Activated T-cell treated with anti-CD3 and anti-CD28 coated beads, Interleukin-2, amount 50 U/mL, for 24 hours (primary cell): ENCODE results near the gene RAB4A.

Experiments used
- DNase-seq: peaks from one replicate; pipeline ENCODE4 v3.0.0-alpha.2; 2020
- H3K27ac Mint-ChIP-seq: 2 replicates; pipeline ENCODE4 v1.8.0; 2020; ENCODE audit warnings: mild to moderate bottlenecking, mixed read lengths
- H3K27me3 Mint-ChIP-seq: 2 replicates; pipeline ENCODE4 v1.8.0; 2020; ENCODE audit warnings: mixed read lengths
- H3K36me3 Mint-ChIP-seq: 2 replicates; pipeline ENCODE4 v1.8.0; 2020; ENCODE audit warnings: low read depth, mixed read lengths
- H3K4me1 Mint-ChIP-seq: 2 replicates; pipeline ENCODE4 v1.8.0; 2020; ENCODE audit warnings: low read depth, mixed read lengths
- H3K4me3 Mint-ChIP-seq: 2 replicates; pipeline ENCODE4 v1.8.0; 2020; ENCODE audit warnings: mild to moderate bottlenecking, moderate library complexity, mixed read lengths
- H3K9me3 Mint-ChIP-seq: 2 replicates; pipeline ENCODE4 v1.8.0; 2020; ENCODE audit warnings: mixed read lengths

RAB4A gene

GRCh38 chr1:229253151-229253974, 17.5 kb upstream of the RAB4A start:
- Mint-ChIP-seq H3K4me1 (peaks cover 68% of the 10 kb centered on the region), H3K27ac (peak overlapping the region; percentile 84), H3K36me3 (no peaks in the 10 kb centered on the region), H3K27me3 (no peaks in the 10 kb centered on the region), H3K9me3 (no peaks in the 10 kb centered on the region), H3K4me3 (peak overlapping the region; percentile 62)
- DNase-seq, result no peak

DNA sequence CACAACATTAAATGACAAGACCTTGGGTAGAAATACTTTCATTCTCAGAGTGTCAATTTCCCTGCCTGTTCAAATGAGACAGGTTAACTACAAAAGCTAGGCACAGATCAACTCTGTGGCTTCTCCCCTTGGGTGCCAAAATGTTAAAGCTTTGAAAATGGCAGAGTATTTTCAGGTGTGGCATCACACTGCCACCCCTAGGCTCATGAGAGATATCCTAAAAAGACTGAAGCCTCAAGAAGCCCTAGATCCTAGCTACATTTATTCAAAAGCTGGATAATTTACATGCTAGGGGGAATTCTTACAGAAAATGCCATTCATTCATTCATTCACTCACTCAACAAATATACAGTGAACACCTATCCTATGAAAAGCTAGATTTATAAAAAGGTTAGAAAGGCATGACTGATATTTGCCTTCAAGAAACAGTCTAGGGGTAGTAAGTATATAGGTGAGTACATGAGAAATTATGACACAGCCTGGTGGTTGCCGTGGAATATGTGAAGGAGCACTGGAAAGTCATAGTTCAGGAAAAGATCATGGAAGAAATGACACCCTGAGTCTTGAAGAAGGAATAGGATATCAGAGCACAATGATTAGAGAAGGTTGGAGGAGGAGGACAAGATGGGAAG, 15.9 kb upstream of the RAB4A start:
- Mint-ChIP-seq H3K27me3 (no peaks in the 10 kb centered on the region), H3K9me3 (no peaks in the 10 kb centered on the region), H3K4me3 (no peak overlapping the region), H3K27ac (peak overlapping the region; percentile 65), H3K4me1 (peaks cover 60% of the 10 kb centered on the region), H3K36me3 (no peaks in the 10 kb centered on the region)
- DNase-seq, result no peak

- H3K27me3 Mint-ChIP-seq, result no peaks in the 10 kb centered on the region
- no peak overlapping the region for H3K27ac Mint-ChIP-seq
- no peaks in the 10 kb centered on the region for H3K9me3 Mint-ChIP-seq
- DNase-seq, result peak; percentile 61
- H3K4me1 Mint-ChIP-seq, result peaks cover 34% of the 10 kb centered on the region
- H3K36me3 Mint-ChIP-seq, result no peaks in the 10 kb centered on the region
- no peak overlapping the region for H3K4me3 Mint-ChIP-seq
Observed at GRCh38 chr1:229258031-229258756, 12.7 kb upstream of the RAB4A start.

GRCh38 chr1:229258757-229259060, 12.2 kb upstream of the RAB4A start:
- no peaks in the 10 kb centered on the region for H3K27me3 Mint-ChIP-seq
- H3K36me3 Mint-ChIP-seq, result no peaks in the 10 kb centered on the region
- H3K4me3 Mint-ChIP-seq, result no peak overlapping the region
- H3K9me3 Mint-ChIP-seq, result no peaks in the 10 kb centered on the region
- DNase-seq, result no peak
- H3K4me1 Mint-ChIP-seq, result peaks cover 29% of the 10 kb centered on the region
- no peak overlapping the region for H3K27ac Mint-ChIP-seq

DNA sequence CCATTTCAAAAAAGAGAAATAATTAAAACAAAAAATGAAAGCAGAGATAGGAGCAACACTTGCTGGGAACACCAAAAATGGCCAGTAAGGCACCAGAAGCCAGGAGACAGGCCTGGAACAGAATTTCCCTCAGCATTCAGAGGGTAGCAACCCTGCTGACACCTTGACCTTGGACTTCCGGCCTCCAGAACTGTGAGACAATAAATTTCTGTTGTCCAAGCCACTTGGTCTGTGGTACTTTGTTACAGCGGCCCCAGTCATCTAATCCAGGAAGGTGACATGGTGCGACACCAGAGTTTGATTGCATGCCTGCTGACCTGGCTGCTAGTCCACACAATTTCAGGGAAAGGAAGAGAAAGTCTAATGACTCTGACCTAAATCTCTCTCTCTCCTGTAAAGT, 10.6 kb upstream of the RAB4A start:
- H3K36me3 Mint-ChIP-seq, result no peaks in the 10 kb centered on the region
- H3K9me3 Mint-ChIP-seq, result no peaks in the 10 kb centered on the region
- no peaks in the 10 kb centered on the region for H3K27me3 Mint-ChIP-seq
- no peak overlapping the region for H3K4me3 Mint-ChIP-seq
- peaks cover 20% of the 10 kb centered on the region for H3K4me1 Mint-ChIP-seq
- DNase-seq, result no peak
- no peak overlapping the region for H3K27ac Mint-ChIP-seq

DNA sequence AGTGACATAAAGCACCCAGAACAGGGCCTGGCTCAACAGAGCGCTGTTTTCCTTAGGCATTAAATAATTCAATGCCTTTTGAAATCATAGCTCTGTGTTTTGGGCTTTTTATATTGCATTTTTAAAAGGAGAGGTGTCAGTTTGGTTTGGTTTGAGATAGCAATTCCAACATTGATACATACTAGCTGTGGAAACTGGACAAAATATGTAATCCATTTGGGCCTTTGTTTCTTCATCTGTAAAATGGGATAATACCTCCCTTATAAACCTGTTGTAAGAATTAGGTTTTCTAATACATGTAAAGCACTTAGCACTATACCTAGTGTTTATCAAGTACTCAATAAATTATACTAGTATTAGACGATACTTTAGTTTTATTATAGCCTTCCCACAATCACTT, 8.7 kb upstream of the RAB4A start:
- Mint-ChIP-seq H3K27me3 (no peaks in the 10 kb centered on the region), H3K4me3 (no peak overlapping the region)
- no peak for DNase-seq

GRCh38 chr1:229263254-229263653, 7.7 kb upstream of the RAB4A start:
- no peaks in the 10 kb centered on the region for H3K36me3 Mint-ChIP-seq
- H3K27ac Mint-ChIP-seq, result no peak overlapping the region
- H3K9me3 Mint-ChIP-seq, result peaks cover 10% of the 10 kb centered on the region
- no peak overlapping the region for H3K4me3 Mint-ChIP-seq
- no peaks in the 10 kb centered on the region for H3K27me3 Mint-ChIP-seq
- peaks cover 17% of the 10 kb centered on the region for H3K4me1 Mint-ChIP-seq
- no peak for DNase-seq

More for the DNA sequence above, 8.7 kb upstream of the RAB4A start:
- H3K36me3 Mint-ChIP-seq, result no peaks in the 10 kb centered on the region
- H3K27ac Mint-ChIP-seq, result no peak overlapping the region
- peaks cover 22% of the 10 kb centered on the region for H3K4me1 Mint-ChIP-seq
- H3K9me3 Mint-ChIP-seq, result peaks cover 5% of the 10 kb centered on the region

DNA sequence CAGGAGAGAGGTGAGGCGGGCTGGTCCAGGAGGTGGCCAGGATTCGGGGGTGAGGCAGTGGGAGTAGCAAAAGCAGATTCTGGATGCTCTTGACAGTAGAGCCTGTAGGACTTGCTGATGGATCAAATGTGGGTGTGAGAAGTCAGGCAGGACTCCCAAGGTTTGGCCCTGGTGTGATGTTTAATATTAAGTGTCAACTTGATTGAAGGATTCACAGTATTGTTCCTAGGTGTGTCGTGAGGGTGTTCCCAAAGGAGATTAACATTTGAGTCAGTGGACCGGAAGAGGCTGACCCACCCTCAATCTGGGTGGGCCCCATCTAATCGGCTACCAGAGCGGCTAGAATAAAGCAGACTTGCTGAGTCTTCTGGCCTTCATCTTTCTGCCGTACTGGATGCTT, 6.8 kb upstream of the RAB4A start:
- peaks cover 10% of the 10 kb centered on the region for H3K4me1 Mint-ChIP-seq
- H3K4me3 Mint-ChIP-seq, result no peak overlapping the region
- no peaks in the 10 kb centered on the region for H3K27me3 Mint-ChIP-seq
- no peaks in the 10 kb centered on the region for H3K36me3 Mint-ChIP-seq
- no peak overlapping the region for H3K27ac Mint-ChIP-seq
- H3K9me3 Mint-ChIP-seq, result peaks cover 14% of the 10 kb centered on the region
- no peak for DNase-seq

GRCh38 chr1:229264487-229264886, 6.4 kb upstream of the RAB4A start:
- H3K4me3 Mint-ChIP-seq, result no peak overlapping the region
- H3K9me3 Mint-ChIP-seq, result peaks cover 14% of the 10 kb centered on the region
- no peak for DNase-seq
- H3K36me3 Mint-ChIP-seq, result no peaks in the 10 kb centered on the region
- no peaks in the 10 kb centered on the region for H3K27me3 Mint-ChIP-seq
- H3K4me1 Mint-ChIP-seq, result peaks cover 10% of the 10 kb centered on the region
- no peak overlapping the region for H3K27ac Mint-ChIP-seq

GRCh38 chr1:229266274-229266673, 4.6 kb upstream of the RAB4A start:
- peaks cover 14% of the 10 kb centered on the region for H3K9me3 Mint-ChIP-seq
- DNase-seq, result no peak
- H3K4me1 Mint-ChIP-seq, result peaks cover 10% of the 10 kb centered on the region
- no peaks in the 10 kb centered on the region for H3K36me3 Mint-ChIP-seq
- H3K4me3 Mint-ChIP-seq, result no peak overlapping the region
- no peak overlapping the region for H3K27ac Mint-ChIP-seq
- H3K27me3 Mint-ChIP-seq, result no peaks in the 10 kb centered on the region

DNA sequence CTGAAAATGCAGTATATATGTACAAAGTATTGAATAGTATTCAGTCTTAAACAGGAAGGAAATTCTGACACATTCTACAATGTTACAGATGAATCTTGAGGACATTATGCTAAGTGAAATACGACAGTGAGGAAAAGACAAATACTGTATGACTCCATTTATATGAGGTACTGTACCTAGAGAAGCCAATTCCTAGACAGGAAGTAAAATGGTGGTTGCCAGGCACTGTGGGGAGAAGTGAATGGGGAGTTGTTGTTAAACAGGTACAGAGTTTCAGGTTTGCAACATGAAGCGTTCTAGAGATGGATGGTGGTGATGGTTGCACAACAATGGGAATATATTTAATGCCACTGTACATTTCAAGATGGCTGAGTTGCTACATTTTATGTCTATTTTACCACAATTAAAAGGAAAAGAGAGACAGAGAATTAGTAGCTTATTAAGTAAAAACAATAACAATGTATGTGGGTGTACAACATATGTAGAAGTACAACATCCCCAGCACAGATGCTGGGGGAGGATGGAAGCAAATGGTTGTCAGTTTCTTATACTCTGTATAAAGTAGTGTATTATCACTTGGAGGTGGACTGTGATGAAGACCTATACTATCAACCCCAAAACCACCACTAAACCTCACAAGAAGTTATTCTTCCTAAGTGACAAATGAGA, 3.9 kb upstream of the RAB4A start:
- Mint-ChIP-seq H3K4me3 (no peak overlapping the region), H3K4me1 (peaks cover 13% of the 10 kb centered on the region), H3K36me3 (peaks cover 5% of the 10 kb centered on the region), H3K27ac (no peak overlapping the region), H3K27me3 (no peaks in the 10 kb centered on the region), H3K9me3 (peaks cover 14% of the 10 kb centered on the region)
- no peak for DNase-seq

DNA sequence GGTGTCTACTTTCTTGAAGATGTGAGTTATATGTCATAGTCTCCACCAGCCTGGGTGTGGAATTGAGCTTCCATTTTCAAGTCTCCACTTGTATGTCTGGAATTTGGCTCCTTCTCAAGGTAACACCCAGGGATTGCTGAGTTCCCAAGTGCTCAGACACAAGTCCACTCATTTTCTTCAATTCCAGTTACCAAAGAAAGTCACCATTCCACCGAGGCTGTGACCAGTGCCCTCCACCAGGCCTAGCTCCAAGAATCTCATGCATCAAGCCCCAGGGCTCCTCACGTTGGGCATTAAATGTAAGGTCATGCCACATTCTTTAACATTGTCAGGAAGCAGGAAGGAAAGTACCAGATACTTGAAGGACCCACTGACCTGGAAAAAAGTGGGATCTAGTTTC, 2.4 kb upstream of the RAB4A start:
- no peak for DNase-seq
- Mint-ChIP-seq H3K27me3 (no peaks in the 10 kb centered on the region), H3K9me3 (peaks cover 14% of the 10 kb centered on the region), H3K36me3 (peaks cover 8% of the 10 kb centered on the region), H3K27ac (no peak overlapping the region), H3K4me1 (peaks cover 28% of the 10 kb centered on the region), H3K4me3 (no peak overlapping the region)

DNA sequence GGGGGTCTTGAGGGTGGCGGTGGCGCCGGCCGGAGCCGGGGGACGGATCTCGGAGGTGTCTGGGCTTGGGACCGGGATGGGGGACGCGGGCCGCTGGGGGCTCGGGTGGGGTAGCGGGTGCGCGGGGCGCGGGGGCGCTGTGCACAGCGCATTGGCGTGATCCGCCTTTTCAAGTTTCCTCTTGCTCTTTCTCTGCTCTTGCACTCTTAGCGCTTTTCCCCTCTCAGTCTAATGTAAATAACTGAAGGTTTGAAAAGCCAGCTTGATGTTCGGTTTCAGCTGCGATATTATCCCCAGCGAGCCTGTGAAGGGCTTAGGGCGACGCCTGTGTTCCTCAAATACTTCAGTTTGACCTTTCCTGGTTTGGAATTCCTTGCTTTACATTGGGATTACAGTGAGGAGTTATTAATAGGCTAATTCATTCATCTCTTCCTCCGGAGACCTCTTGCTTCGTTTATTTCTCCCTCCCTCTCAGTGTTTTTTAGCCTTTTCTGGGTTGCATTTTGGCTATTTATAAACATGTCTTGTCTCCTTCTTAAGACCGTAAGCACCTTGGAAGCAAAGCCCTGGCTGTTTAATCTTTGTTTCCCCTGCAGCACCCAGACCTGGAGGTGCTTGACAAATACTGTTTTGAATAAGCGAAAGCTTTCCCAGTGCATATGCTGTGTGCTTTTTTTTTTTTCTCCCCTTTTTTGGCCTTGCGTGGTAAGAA, 693 bp downstream of the RAB4A start:
- H3K27me3 Mint-ChIP-seq, result no peaks in the 10 kb centered on the region
- H3K36me3 Mint-ChIP-seq, result peaks cover 18% of the 10 kb centered on the region
- no peak for DNase-seq

More for the DNA sequence above, 693 bp downstream of the RAB4A start:
- H3K27ac Mint-ChIP-seq, result peak overlapping the region; percentile 67
- peaks cover 14% of the 10 kb centered on the region for H3K9me3 Mint-ChIP-seq
- H3K4me3 Mint-ChIP-seq, result peak overlapping the region; percentile 86
- peaks cover 43% of the 10 kb centered on the region for H3K4me1 Mint-ChIP-seq
